Osteocyte (in vitro differentiated cells): ENCODE results near the gene PFKFB2. TPM values are rescaled to one million over a fixed set of nuclear protein-coding genes. Genes with fewer than 3 reads are reported as not detected.

Experiments
- DNase-seq: peaks from one replicate; pipeline ENCODE4 v3.0.0; 2021; ENCODE audit warnings: mixed read lengths; ENCODE audit not compliant: unreplicated experiment; ENCODE audit errors: extremely low spot score
- H3K27ac Mint-ChIP-seq: one replicate; pipeline ENCODE4 v1.8.0; 2021; ENCODE audit warnings: mild to moderate bottlenecking, mixed read lengths; ENCODE audit not compliant: unreplicated experiment
- H3K27me3 Mint-ChIP-seq: one replicate; pipeline ENCODE4 v1.8.0; 2021; ENCODE audit warnings: mixed read lengths; ENCODE audit not compliant: unreplicated experiment
- H3K36me3 Mint-ChIP-seq: one replicate; pipeline ENCODE4 v1.8.0; 2021; ENCODE audit warnings: mixed read lengths; ENCODE audit not compliant: unreplicated experiment
- H3K4me1 Mint-ChIP-seq: one replicate; pipeline ENCODE4 v1.8.0; 2021; ENCODE audit warnings: mixed read lengths; ENCODE audit not compliant: unreplicated experiment
- H3K4me3 Mint-ChIP-seq: one replicate; pipeline ENCODE4 v1.8.0; 2021; ENCODE audit warnings: mild to moderate bottlenecking, moderate library complexity, mixed read lengths; ENCODE audit not compliant: unreplicated experiment
- H3K9me3 Mint-ChIP-seq: one replicate; pipeline ENCODE4 v1.8.0; 2021; ENCODE audit warnings: mixed read lengths; ENCODE audit not compliant: unreplicated experiment
- CTCF ChIP-seq: fragments of 200-600 bp; sonication (generic); IDR thresholded peaks from 2 replicates; pipeline ENCODE4 v1.5.0; 2021; ENCODE audit warnings: antibody characterized with exemption, mild to moderate bottlenecking, moderate library complexity
- total RNA-seq: library from RNA; stranded (reverse); gene quantifications from 2 replicates; pipeline ENCODE4 v1.2.1, GENCODE V29; 2021

Gene PFKFB2
- total RNA-seq, 1 donor from 2014 or later: 15.8 TPM

GRCh38 chr1:207014728-207015127 lies 38.3 kb upstream of the PFKFB2 start:
- no peak for DNase-seq
- TF ChIP-seq CTCF: no peak
- Mint-ChIP-seq H3K4me1 (no peaks in the 10 kb centered on the region), H3K27ac (no peak overlapping the region), H3K4me3 (no peak overlapping the region), H3K36me3 (no peaks in the 10 kb centered on the region), H3K27me3 (peaks cover 37% of the 10 kb centered on the region), H3K9me3 (no peaks in the 10 kb centered on the region)

DNA sequence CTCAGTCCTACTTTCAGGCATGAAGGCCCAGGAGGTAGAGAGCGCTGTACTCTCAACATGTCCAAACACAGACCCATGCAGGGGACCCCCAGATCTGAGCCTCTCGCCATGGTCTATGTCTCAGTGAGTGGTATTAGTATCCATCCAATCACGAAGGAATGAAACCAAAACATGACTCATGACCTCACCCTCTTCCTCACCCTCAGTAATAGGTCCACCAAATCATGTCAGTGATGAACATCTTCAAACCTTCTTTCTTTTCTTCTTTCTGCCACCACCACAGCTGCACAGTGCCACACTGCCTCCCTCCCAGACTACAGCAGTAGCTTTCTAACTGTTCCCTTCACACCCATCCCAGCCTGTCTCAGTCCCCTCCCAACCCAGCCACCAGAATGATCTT lies 37.3 kb upstream of the PFKFB2 start:
- Mint-ChIP-seq H3K4me3 (no peak overlapping the region), H3K27me3 (peaks cover 34% of the 10 kb centered on the region), H3K27ac (no peak overlapping the region), H3K4me1 (no peaks in the 10 kb centered on the region), H3K9me3 (no peaks in the 10 kb centered on the region), H3K36me3 (no peaks in the 10 kb centered on the region)
- DNase-seq: no peak
- no peak for TF ChIP-seq CTCF

- DNase-seq: no peak
- Mint-ChIP-seq H3K27ac (no peak overlapping the region), H3K9me3 (no peaks in the 10 kb centered on the region), H3K4me1 (no peaks in the 10 kb centered on the region), H3K27me3 (peaks cover 17% of the 10 kb centered on the region), H3K4me3 (no peak overlapping the region), H3K36me3 (no peaks in the 10 kb centered on the region)
- TF ChIP-seq CTCF: no peak
Measured at GRCh38 chr1:207017615-207018559, 35.2 kb upstream of the PFKFB2 start.

DNA sequence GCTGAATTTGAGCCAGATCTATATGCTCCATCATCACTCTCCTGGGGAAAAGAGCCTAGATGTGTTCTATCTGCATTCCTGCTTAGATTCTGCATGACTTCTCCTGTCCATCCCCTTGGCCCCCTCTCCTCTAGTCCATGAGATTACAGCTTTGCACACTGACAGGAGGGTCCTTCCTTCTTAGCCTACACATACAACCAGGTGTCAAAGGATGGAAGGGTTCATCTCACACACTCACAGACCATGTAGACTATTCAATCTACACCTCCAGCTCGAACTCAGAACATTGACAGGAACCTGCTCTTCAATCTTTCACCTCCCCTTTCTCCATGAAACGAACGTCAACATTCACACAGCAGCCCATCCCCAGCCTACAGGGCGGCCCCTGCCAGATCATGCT lies 34.4 kb upstream of the PFKFB2 start:
- no peak for DNase-seq
- H3K27me3 Mint-ChIP-seq: peaks cover 10% of the 10 kb centered on the region
- H3K4me1 Mint-ChIP-seq: no peaks in the 10 kb centered on the region
- no peak overlapping the region for H3K4me3 Mint-ChIP-seq
- TF ChIP-seq CTCF: no peak
- H3K36me3 Mint-ChIP-seq: no peaks in the 10 kb centered on the region
- no peak overlapping the region for H3K27ac Mint-ChIP-seq
- H3K9me3 Mint-ChIP-seq: no peaks in the 10 kb centered on the region

DNA sequence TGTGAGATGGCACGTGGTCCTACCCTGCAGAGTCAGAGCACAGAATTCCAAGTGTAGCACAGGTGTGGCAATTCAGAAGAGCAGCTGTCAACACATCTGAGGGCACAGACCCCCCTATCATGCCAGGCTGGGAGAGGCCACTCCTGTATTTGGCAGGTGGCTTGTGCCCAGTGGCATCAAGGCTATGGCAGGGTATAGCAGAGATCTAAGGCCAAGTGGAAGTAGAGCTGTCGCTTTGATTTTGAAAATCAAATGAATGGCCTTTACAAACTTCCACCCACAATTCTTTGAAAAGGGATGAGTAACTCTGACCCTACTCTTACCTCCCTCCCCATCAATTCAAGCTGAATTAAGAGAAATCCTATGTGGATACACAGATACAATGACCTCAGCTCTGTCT lies 33.9 kb upstream of the PFKFB2 start:
- Mint-ChIP-seq H3K9me3 (no peaks in the 10 kb centered on the region), H3K27ac (no peak overlapping the region), H3K27me3 (peaks cover 9% of the 10 kb centered on the region), H3K4me1 (no peaks in the 10 kb centered on the region), H3K4me3 (no peak overlapping the region), H3K36me3 (no peaks in the 10 kb centered on the region)
- DNase-seq: no peak
- no peak for TF ChIP-seq CTCF
